ENCODE measurements around the gene GRM7. TPM values are rescaled to one million over a fixed set of nuclear protein-coding genes. Genes with fewer than 3 reads are reported as not detected.

GRM7 gene
- polyA plus RNA-seq, 1 experiment = not detected

- POLR2A ChIA-PET = no interaction called here
- Histone ChIP-seq H3K4me3 (ENCODE audit: low read depth, low read length) (no peak overlapping the region), H3K27ac (ENCODE audit: low read depth, low read length) (no peak overlapping the region), H3K27me3 (ENCODE audit: control insufficient read depth, insufficient read depth, low read length) (no peaks in the 10 kb centered on the region), H3K9me3 (ENCODE audit: control insufficient read depth, insufficient read depth, low read length) (peaks cover 27% of the 10 kb centered on the region)
- DNase-seq (ENCODE audit: low read depth, low spot score) = no peak
- TF ChIP-seq CTCF (IDR thresholded peaks at IDR 0.05; ENCODE audit: low read depth, low read length) = no peak
- CTCF ChIA-PET = no interaction called here
These were observed 686.9 kb downstream of the GRM7 start for GRCh38 chr3:7547826-7548225.

DNA sequence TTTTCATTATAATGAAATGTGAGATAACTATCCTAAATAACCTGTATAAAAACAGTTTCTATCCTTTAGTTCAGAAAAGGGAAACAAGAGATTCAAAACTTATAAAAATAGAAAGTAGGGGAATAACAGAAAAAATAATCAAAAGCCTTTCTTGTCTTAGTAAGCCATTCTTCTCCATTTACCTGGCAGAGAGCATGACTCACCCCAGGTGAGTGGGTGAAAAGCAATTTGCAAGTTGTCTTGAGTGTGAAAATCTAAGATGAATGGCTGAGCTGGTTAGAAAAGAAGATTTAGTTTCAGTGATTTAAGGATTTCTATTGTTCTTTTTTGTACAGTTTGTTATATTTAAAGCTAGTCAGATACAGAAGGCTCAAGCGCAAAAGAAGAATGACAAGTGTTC is 702.0 kb downstream of the GRM7 start:
- no peak overlapping the region for H3K27ac ChIP-seq (ENCODE audit: low read depth, low read length)
- no peak overlapping the region for H3K4me3 ChIP-seq (ENCODE audit: low read depth, low read length)
- no peaks in the 10 kb centered on the region for H3K27me3 ChIP-seq (ENCODE audit: control insufficient read depth, insufficient read depth, low read length)
- DNase-seq (ENCODE audit: low read depth, low spot score) = no peak
- ChIA-PET POLR2A (no interaction called here), CTCF (no interaction called here)
- peaks cover 7% of the 10 kb centered on the region for H3K9me3 ChIP-seq (ENCODE audit: control insufficient read depth, insufficient read depth, low read length)
- TF ChIP-seq CTCF (IDR thresholded peaks at IDR 0.05; ENCODE audit: low read depth, low read length) = no peak

DNA sequence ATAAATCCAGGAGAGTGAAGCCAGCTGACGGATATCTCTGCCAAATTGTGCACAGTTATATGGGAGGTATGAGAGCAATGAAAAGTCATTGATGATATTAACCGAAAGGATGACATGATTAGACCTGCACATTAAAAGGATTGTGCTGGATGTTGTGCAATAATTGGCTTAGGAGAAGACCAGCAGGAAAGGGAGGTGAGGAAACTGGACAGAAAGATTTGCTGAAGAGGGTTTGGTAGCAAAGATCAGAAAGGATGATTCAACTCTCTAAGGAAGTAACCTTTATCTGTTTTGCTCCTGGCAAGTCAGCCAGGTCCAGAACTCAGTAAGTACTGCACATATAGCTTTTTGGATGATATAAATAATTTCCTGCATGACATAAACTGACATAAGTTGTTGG is 704.7 kb downstream of the GRM7 start:
- no peak overlapping the region for H3K4me3 ChIP-seq (ENCODE audit: low read depth, low read length)
- peaks cover 27% of the 10 kb centered on the region for H3K9me3 ChIP-seq (ENCODE audit: control insufficient read depth, insufficient read depth, low read length)
- POLR2A ChIA-PET = no interaction called here
- no peak for TF ChIP-seq CTCF (IDR thresholded peaks at IDR 0.05; ENCODE audit: low read depth, low read length)
- no peak for DNase-seq (ENCODE audit: low read depth, low spot score)
- H3K27ac ChIP-seq (ENCODE audit: low read depth, low read length) = no peak overlapping the region
- H3K27me3 ChIP-seq (ENCODE audit: control insufficient read depth, insufficient read depth, low read length) = no peaks in the 10 kb centered on the region
- CTCF ChIA-PET = interaction anchor here (0.5 kb wide), 1 partner anchor 389 kb away, joined by 3 read pairs; no protein-coding TSS in a partner anchor

GRCh38 chr3:7567160-7567559 is 706.2 kb downstream of the GRM7 start:
- no peak for DNase-seq (ENCODE audit: low read depth, low spot score)
- ChIA-PET POLR2A (no interaction called here), CTCF (interaction anchor here (0.6 kb wide), 1 partner anchor 82 kb away, joined by 3 read pairs; no protein-coding TSS in a partner anchor)
- no peaks in the 10 kb centered on the region for H3K27me3 ChIP-seq (ENCODE audit: control insufficient read depth, insufficient read depth, low read length)
- H3K9me3 ChIP-seq (ENCODE audit: control insufficient read depth, insufficient read depth, low read length) = peaks cover 27% of the 10 kb centered on the region
- no peak overlapping the region for H3K27ac ChIP-seq (ENCODE audit: low read depth, low read length)
- H3K4me3 ChIP-seq (ENCODE audit: low read depth, low read length) = no peak overlapping the region
- no peak for TF ChIP-seq CTCF (IDR thresholded peaks at IDR 0.05; ENCODE audit: low read depth, low read length)

- Histone ChIP-seq H3K27me3 (ENCODE audit: control insufficient read depth, insufficient read depth, low read length) (no peaks in the 10 kb centered on the region), H3K27ac (ENCODE audit: low read depth, low read length) (no peak overlapping the region), H3K4me3 (ENCODE audit: low read depth, low read length) (no peak overlapping the region), H3K9me3 (ENCODE audit: control insufficient read depth, insufficient read depth, low read length) (peaks cover 26% of the 10 kb centered on the region)
- ChIA-PET POLR2A (no interaction called here), CTCF (no interaction called here)
- TF ChIP-seq CTCF (IDR thresholded peaks at IDR 0.05; ENCODE audit: low read depth, low read length) = no peak
- DNase-seq (ENCODE audit: low read depth, low spot score) = no peak
These were observed 707.7 kb downstream of the GRM7 start for GRCh38 chr3:7568526-7569184.

Data from AG04450 (cell line).